ENCODE results near the gene DENND1C. TPM values are rescaled to one million over a fixed set of nuclear protein-coding genes. Genes with fewer than 3 reads are reported as not detected.
A peak's percentile ranks its signal among the peaks of the same experiment; 100 is the strongest.

The DENND1C gene
- total and polyA plus RNA-seq, 9 of the 15 experiments (the other 6 are each of a cell fraction or from before 2014, with no cell fraction given) = 0.03 to 1.2 (median 0.32) TPM; not detected in 1

DNA sequence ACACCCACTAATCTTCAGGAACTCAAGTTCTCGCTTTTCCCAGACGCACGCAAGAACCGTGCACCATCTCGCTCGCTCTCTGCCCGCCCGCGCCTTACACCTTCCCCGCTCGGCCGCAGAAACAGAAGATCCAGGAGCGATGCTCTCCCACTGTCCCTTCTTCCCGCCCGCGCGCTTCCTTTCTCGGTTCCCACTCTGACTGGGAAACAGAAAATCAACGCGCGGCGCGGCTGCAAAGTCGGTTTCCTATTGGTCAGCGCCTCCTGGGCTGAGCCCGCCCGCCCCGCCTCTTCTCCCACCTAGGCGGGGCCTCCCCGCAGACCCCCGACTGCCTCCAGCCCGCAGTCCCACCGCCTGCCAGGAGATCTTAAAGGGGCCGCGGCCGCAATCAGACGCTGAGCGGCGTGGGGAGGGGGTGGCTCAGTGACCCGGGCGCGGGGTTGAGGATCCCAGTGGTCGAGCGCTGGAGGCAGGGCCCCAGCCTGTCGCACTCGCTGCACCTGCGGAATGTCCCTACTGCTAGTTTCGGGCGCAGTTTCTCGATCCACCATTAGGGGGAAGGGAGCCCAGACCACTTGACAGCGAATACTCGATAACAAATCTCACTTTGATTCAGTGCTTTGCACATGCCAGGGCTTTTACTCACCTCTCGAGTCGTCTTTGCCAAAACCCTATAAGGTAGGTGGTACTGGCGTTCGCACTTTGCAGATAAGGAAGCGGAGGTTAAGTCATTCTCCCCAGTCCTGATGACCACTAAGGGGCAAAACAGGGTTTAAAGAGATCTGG, 21.3 kb downstream of the DENND1C start (continued):
- TF ChIP-seq TCF7 (IDR thresholded peaks at IDR 0.05; ENCODE audit: borderline replicate concordance) (no peak; the same call in 1 of the 2 replicates), FIP1L1 (IDR thresholded peaks at IDR 0.05; ENCODE audit: low read depth, low read length, poor library complexity, severe bottlenecking) (peak; percentile 68), ATF7 (IDR thresholded peaks at IDR 0.05) (peak; percentile 30), SPI1 (IDR thresholded peaks at IDR 0.05; ENCODE audit: borderline replicate concordance, low read depth, low read length) (peak; percentile 53; the same call in 1 of the 2 replicates), PPARD (CRISPR knock-in tag; IDR thresholded peaks at IDR 0.05) (no peak), HNRNPL (IDR thresholded peaks at IDR 0.05; ENCODE audit: low read depth, low read length) (no peak), ZNF217 (CRISPR knock-in tag; IDR thresholded peaks at IDR 0.05) (no peak), RNF2 (IDR thresholded peaks at IDR 0.05) (0 out of 2 replicates have a peak, but pooled peaks have one; percentile 10), TEAD4 (IDR thresholded peaks at IDR 0.05; ENCODE audit: low read length) (peak; percentile 80), TEAD4 (CRISPR knock-in tag; IDR thresholded peaks at IDR 0.05; ENCODE audit: borderline replicate concordance) (no peak), L3MBTL2 (IDR thresholded peaks at IDR 0.05) (peak; percentile 78), ZNF79 (CRISPR knock-in tag; IDR thresholded peaks at IDR 0.05; ENCODE audit: low read depth) (no peak), ZNF740 (CRISPR knock-in tag; IDR thresholded peaks at IDR 0.05) (peak; percentile 99), ZNF740 (tag; IDR thresholded peaks at IDR 0.05) (peak in 1 of 2 experiments; percentile 97; a peak in 2 of 4 replicates), ARNT (IDR thresholded peaks at IDR 0.05) (0 out of 4 replicates have a peak, but pooled peaks have one; percentile 49 to 50), MIER1 (IDR thresholded peaks at IDR 0.05; ENCODE audit: low read depth) (peak; percentile 70), MEIS2 (IDR thresholded peaks at IDR 0.05; ENCODE audit: partially characterized antibody) (peak; percentile 80), C11orf30 (IDR thresholded peaks at IDR 0.05; ENCODE audit: low read depth) (no peak), SAFB (IDR thresholded peaks at IDR 0.05; ENCODE audit: borderline replicate concordance, low read depth, low read length) (peak; percentile 19; the same call in 1 of the 2 replicates), ZNF668 (CRISPR knock-in tag; IDR thresholded peaks at IDR 0.05) (no peak), ZKSCAN8 (CRISPR knock-in tag; IDR thresholded peaks at IDR 0.05) (no peak), CREB1 (IDR thresholded peaks at IDR 0.05) (no peak), CREB1 (CRISPR knock-in tag; IDR thresholded peaks at IDR 0.05) (peak; percentile 66)
- TF ChIP-seq, protein P1, sequence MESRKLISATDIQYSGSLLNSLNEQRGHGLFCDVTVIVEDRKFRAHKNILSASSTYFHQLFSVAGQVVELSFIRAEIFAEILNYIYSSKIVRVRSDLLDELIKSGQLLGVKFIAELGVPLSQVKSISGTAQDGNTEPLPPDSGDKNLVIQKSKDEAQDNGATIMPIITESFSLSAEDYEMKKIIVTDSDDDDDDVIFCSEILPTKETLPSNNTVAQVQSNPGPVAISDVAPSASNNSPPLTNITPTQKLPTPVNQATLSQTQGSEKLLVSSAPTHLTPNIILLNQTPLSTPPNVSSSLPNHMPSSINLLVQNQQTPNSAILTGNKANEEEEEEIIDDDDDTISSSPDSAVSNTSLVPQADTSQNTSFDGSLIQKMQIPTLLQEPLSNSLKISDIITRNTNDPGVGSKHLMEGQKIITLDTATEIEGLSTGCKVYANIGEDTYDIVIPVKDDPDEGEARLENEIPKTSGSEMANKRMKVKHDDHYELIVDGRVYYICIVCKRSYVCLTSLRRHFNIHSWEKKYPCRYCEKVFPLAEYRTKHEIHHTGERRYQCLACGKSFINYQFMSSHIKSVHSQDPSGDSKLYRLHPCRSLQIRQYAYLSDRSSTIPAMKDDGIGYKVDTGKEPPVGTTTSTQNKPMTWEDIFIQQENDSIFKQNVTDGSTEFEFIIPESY (CRISPR knock-in tag; IDR thresholded peaks at IDR 0.05) = peak; percentile 67

Measured in K562 (cell line).